NT2/D1 (cell line): ENCODE data around the gene FAM167B.

Experiments used
- YY1 ChIP-seq: IDR thresholded peaks from 2 replicates; pipeline ENCODE4 v1.6.1; 2011; ENCODE audit not compliant: insufficient read length, insufficient read depth
- ZNF274 ChIP-seq: IDR thresholded peaks from 2 replicates; pipeline ENCODE4 v1.6.1; 2011; ENCODE audit warnings: mild to moderate bottlenecking, low read depth, low read length

DNA sequence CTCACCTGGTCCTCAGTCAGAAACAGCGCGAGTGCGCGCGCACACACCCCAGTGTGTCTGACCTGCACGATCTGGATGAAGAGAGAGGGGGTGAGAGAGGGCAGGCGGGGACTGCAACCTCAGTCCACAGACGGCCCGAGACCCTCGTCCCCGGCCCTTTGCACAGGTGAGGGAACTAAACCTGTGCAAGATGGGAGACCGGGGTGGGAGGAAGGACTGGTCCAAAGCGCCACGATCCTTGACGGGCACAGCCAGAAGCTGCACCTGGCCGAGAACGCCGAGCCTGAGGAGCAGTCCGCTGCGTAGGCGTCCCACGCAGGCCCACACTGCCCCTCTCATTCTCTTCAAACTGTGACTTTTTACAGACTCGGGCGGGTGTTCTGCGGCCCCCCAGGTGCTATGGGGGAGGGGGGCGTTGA, 42.1 kb upstream of the FAM167B start:
- TF ChIP-seq ZNF274, result no peak
- no peak for TF ChIP-seq YY1
